Stimulated activated CD8-positive, alpha-beta memory T cell treated with anti-CD3 and anti-CD28 coated beads, Interleukin-4, amount 100 ng/mL, for 1 hour (primary cell): ENCODE results near the gene ACKR3.

ENCODE experiments used
- DNase-seq, 2 donors: peaks; one replicate each; pipeline ENCODE4 v3.0.0-alpha.2; 2020; ENCODE audit warnings: low read depth in 2 of 2, low spot score in 1 of 2

ACKR3 gene

DNA sequence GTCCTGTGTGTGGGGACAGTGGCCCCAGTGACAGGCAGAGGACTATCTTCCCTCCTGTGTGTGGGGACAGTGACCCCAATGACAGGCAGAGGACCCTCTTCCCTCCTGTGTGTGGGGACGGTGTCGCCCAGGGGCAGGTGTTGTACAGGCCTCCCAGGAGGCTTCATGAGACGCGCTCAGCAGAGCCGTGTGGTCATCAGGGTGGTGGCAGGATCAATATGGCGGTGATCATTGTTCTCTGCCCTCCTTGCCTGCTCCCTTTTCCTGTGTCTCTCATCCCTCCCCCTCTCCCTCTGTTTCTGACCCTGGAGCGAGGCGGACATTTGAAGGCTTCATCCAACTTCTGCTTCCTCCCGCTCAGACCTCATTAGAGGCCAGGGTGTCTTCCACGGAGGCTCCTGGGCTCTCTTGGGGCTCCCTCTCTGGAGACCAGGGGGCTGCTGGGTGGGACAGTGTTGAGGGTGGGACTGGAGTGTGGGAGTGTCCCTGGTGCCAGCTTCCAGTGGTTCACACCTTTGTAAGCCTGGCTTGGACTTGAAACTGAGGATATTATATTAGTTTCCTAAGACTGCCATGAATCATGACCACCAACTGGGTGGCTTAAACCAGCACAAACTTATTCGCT, 59.5 kb downstream of the ACKR3 start:
- DNase-seq = no peak

DNA sequence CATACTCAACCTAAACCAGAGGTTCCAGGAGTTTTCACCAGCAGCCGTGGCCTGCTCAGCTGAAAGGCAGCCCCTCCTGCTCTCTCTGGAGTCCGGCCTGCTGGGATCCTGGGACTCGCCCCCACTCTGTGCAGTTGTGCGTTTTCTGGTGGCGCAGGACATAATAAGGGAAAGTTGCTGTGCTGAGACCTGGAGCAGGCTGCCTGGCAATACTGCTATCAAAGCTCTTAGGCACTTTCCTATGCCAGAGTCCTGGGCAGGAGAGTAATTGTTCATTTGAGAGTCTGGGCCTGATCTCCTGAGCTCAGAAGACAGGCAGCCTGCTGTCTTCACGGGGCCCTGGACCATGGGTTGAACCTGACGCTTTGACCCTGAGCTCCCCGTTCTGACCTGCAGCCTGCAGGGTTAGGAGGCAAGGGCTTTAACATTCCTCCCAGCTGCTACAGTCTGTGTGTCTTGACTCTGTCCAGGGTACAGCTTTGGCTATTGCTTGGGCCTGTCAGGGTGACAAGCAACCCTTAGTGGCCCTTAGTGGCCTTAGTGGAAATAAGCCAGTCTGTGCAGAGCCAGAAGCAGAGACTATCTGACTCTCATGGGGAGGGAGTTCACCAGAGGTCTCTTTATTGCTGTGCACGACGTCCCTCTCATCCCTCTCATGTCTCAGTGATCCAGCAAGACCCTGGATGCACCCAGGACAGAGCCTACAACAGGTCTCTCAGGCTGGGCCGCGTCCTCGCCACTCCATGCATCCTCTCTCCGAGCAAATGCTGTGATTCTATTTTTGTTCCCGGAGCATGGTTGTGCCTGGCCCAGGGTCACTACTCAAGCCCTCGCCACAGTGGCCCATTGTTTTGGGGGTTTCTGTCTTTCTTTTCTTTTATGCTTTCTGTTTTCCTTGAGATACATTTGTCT, 60.6 kb downstream of the ACKR3 start:
- DNase-seq = no peak

DNA sequence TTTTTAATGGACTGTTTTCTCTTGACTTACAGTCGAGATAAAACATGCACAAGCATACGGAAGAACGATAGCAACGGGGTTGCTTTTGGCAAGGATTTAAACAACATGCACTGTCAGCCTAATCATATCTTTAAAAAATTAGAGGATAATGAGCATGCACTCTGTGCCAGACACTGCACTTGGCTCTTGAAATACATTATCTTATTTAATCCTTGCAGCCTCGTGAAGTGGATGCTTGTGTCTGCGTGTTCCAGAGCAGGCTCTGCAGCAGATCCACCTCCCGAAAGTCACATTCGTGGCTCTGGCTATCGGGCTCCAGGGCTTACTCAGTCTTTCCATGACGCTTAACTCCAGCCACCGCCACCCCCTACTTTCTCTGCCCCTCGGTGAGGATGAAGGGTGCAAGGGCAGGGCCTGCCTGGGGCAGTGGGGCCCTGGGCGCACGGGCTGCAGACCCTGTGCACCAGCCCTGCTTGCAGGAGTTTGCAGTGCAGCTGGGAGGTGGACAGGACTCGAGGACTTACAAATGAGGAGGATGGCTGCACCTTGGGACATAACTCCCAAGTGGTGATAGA, 61.7 kb downstream of the ACKR3 start:
- DNase-seq = no peak

DNA sequence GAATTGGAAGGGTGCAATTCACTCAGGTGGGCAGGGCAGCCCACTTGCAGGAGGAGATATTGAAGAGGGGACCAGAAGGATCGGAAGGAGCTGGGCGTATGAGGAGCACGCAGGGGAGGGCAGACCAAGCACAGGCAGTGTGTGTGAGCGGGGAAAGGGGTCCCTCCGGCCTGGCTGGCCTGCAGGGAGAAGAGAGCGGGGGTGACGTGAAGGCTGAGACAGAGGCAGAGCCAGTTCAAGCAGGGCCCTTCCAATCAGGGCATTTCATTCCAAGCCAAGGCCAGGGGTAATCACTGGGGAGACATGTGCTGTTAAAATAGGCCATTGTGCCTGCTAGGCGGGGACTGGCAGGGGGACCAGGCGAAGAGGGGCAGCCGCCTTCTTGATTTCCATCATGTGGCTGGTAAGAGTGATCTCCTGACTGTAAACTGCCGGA, 62.2 kb downstream of the ACKR3 start:
- no peak for DNase-seq
